Measurements from ENCODE around the gene LRTM2.

The LRTM2 gene

GRCh38 chr12:1778911-1779310, 41.5 kb upstream of the LRTM2 start:
- TF ChIP-seq REST (IDR thresholded peaks at IDR 0.05; ENCODE audit: insufficient read depth in 1 of 2, low read depth in 2 of 2, low read length in 2 of 2) (no peak), SIN3A (IDR thresholded peaks at IDR 0.05; ENCODE audit: borderline replicate concordance, insufficient read depth, low read length) (no peak), POLR2AphosphoS5 (IDR thresholded peaks at IDR 0.05; ENCODE audit: low read depth, low read length) (no peak), FOXP2 (optimal IDR thresholded peaks at IDR 0.05; ENCODE audit: borderline replicate concordance, extremely low read depth, extremely low read length, insufficient read depth) (no peak), TAF1 (IDR thresholded peaks at IDR 0.05; ENCODE audit: borderline replicate concordance, insufficient read depth, low read length) (no peak)

- no peak for TF ChIP-seq REST (IDR thresholded peaks at IDR 0.05; ENCODE audit: insufficient read depth in 1 of 2, low read depth in 2 of 2, low read length in 2 of 2)
- TF ChIP-seq TAF1 (IDR thresholded peaks at IDR 0.05; ENCODE audit: borderline replicate concordance, insufficient read depth, low read length): no peak
- TF ChIP-seq SIN3A (IDR thresholded peaks at IDR 0.05; ENCODE audit: borderline replicate concordance, insufficient read depth, low read length): no peak
- no peak for TF ChIP-seq POLR2AphosphoS5 (IDR thresholded peaks at IDR 0.05; ENCODE audit: low read depth, low read length)
- no peak for TF ChIP-seq FOXP2 (optimal IDR thresholded peaks at IDR 0.05; ENCODE audit: borderline replicate concordance, extremely low read depth, extremely low read length, insufficient read depth)
Observed at GRCh38 chr12:1779783-1780182, 40.6 kb upstream of the LRTM2 start.

- TF ChIP-seq FOXP2 (optimal IDR thresholded peaks at IDR 0.05; ENCODE audit: borderline replicate concordance, extremely low read depth, extremely low read length, insufficient read depth): no peak
- TF ChIP-seq REST (IDR thresholded peaks at IDR 0.05; ENCODE audit: insufficient read depth in 1 of 2, low read depth in 2 of 2, low read length in 2 of 2): no peak
- no peak for TF ChIP-seq TAF1 (IDR thresholded peaks at IDR 0.05; ENCODE audit: borderline replicate concordance, insufficient read depth, low read length)
- TF ChIP-seq POLR2AphosphoS5 (IDR thresholded peaks at IDR 0.05; ENCODE audit: low read depth, low read length): no peak
- no peak for TF ChIP-seq SIN3A (IDR thresholded peaks at IDR 0.05; ENCODE audit: borderline replicate concordance, insufficient read depth, low read length)
Observed at GRCh38 chr12:1781772-1782171, 38.6 kb upstream of the LRTM2 start.

GRCh38 chr12:1782215-1782614, 38.1 kb upstream of the LRTM2 start:
- TF ChIP-seq SIN3A (IDR thresholded peaks at IDR 0.05; ENCODE audit: borderline replicate concordance, insufficient read depth, low read length) (no peak), TAF1 (IDR thresholded peaks at IDR 0.05; ENCODE audit: borderline replicate concordance, insufficient read depth, low read length) (no peak), REST (IDR thresholded peaks at IDR 0.05; ENCODE audit: insufficient read depth in 1 of 2, low read depth in 2 of 2, low read length in 2 of 2) (no peak), POLR2AphosphoS5 (IDR thresholded peaks at IDR 0.05; ENCODE audit: low read depth, low read length) (no peak), FOXP2 (optimal IDR thresholded peaks at IDR 0.05; ENCODE audit: borderline replicate concordance, extremely low read depth, extremely low read length, insufficient read depth) (no peak)

- TF ChIP-seq TAF1 (IDR thresholded peaks at IDR 0.05; ENCODE audit: borderline replicate concordance, insufficient read depth, low read length): no peak
- TF ChIP-seq REST (IDR thresholded peaks at IDR 0.05; ENCODE audit: insufficient read depth in 1 of 2, low read depth in 2 of 2, low read length in 2 of 2): peak in 1 of 2 experiments; percentile 69; a peak in 2 of 4 replicates
- TF ChIP-seq FOXP2 (optimal IDR thresholded peaks at IDR 0.05; ENCODE audit: borderline replicate concordance, extremely low read depth, extremely low read length, insufficient read depth): no peak
- TF ChIP-seq POLR2AphosphoS5 (IDR thresholded peaks at IDR 0.05; ENCODE audit: low read depth, low read length): no peak
Observed at GRCh38 chr12:1787714-1788113, 32.7 kb upstream of the LRTM2 start.

Data from PFSK-1 (cell line).